ENCODE data around the gene ZC2HC1B.

- TF ChIP-seq SUZ12 (IDR thresholded peaks at IDR 0.05; ENCODE audit: extremely low read depth, insufficient read depth, insufficient read length) (no peak), YY1 (IDR thresholded peaks at IDR 0.05; ENCODE audit: insufficient read depth, insufficient read length) (no peak)
Measured at GRCh38 chr6:143912671-143913070, 48.4 kb downstream of the ZC2HC1B start.
